Right cardiac atrium (tissue), 5 donors: Measurements from ENCODE around the gene CLCN4. TPM values are rescaled to one million over a fixed set of nuclear protein-coding genes. Genes with fewer than 3 reads are reported as not detected.
A peak's percentile ranks its signal among the peaks of the same experiment; 100 is the strongest.

Experiments used
- ATAC-seq, 2 donors: fragments of 200-7000 bp; cut with Tn5 transposase; one replicate each; pipeline versions ENCODE4 v1.8.0 to v1.9.1; 2020; ENCODE audit warnings: moderate library complexity in 2 of 2, mild to moderate bottlenecking in 1 of 2
- DNase-seq, 3 donors: peaks; one replicate each; pipeline ENCODE4 v3.0.0-alpha.2; 2020
- H3K27ac ChIP-seq: one replicate; pipeline ENCODE4 v1.5.1; 2013; ENCODE audit warnings: mild to moderate bottlenecking, low read length, control low read depth, moderate library complexity
- H3K27me3 ChIP-seq: one replicate; pipeline ENCODE4 v1.6.1; 2013; ENCODE audit not compliant: control insufficient read depth, insufficient read depth
- H3K4me1 ChIP-seq: one replicate; pipeline ENCODE4 v1.6.1; 2013; ENCODE audit warnings: low read length; ENCODE audit not compliant: control insufficient read depth, insufficient read depth
- H3K4me3 ChIP-seq: one replicate; pipeline ENCODE4 v1.5.1; 2013; ENCODE audit warnings: low read length, control low read depth
- H3K9me3 ChIP-seq: one replicate; pipeline ENCODE4 v1.6.1; 2013; ENCODE audit warnings: low read length; ENCODE audit not compliant: control insufficient read depth
- WGBS: extraction: QIAGEN DNeasy Blood & Tissue Kit; methylation state at CpG from one replicate; pipeline ENCODE4 v1.1.7; 2013; 5-methylcytosine and 5-hydroxymethylcytosine counted together
- intact Hi-C, 4 donors: fragments of 100-400 bp; cut with DNase I; formaldehyde crosslinking; loops; one replicate each; pipeline versions ENCODE4 v1.11.0 to v1.14.0; 2022 to 2023
- long read RNA-seq, 4 donors: library from polyadenylated mRNA; unstranded; transcript quantifications; one replicate each; pipeline ENCODE4 v2.0.0, GENCODE V29; 2020 to 2021
- polyA plus RNA-seq: library from polyadenylated mRNA; stranded (reverse); fragments of 200-250 nt; gene quantifications from one replicate; pipeline ENCODE4 v1.2.3, GENCODE V29; 2013
- total RNA-seq, 4 donors: library from RNA; stranded (reverse); fragmentation: NEBNext Ultra II Directional; extraction: Animal tissue kit (Norgen Biotek cat#: 25700); gene quantifications; one replicate each; pipeline ENCODE4 v1.2.1, GENCODE V29; 2021
- donor health status: healthy with polysubstance abuse.
- donor health status: DM: no; HTN: yes; CAD: no.
- donor health status: DM: no; HTN: no; CAD: no.
- donor health status: DM: no; HTN: yes; CAD: no; lungs with severe emphysema.
- donor health status: DM: yes; HTN: yes; CAD: no.

CLCN4 gene
- total RNA-seq (10 to 100 TPM; 27.0 to 34.9 (median 30.7) TPM), polyA plus RNA-seq (11.0 TPM)
- long read RNA-seq, donor 1, full-length matches to known transcripts = 17 of 38 reads
- long read RNA-seq, donor 1, partial matches to known transcripts = 20 of 38 reads
- long read RNA-seq, donor 1, other reads (novel, unspliced or antisense) = 1 of 38 reads
- long read RNA-seq, donor 2, full-length matches to known transcripts = 6 of 14 reads
- long read RNA-seq, donor 2, partial matches to known transcripts = 1 of 14 reads
- long read RNA-seq, donor 2, other reads (novel, unspliced or antisense) = 7 of 14 reads
- long read RNA-seq, donor 3, full-length matches to known transcripts = 126 of 165 reads
- long read RNA-seq, donor 3, partial matches to known transcripts = 14 of 165 reads
- long read RNA-seq, donor 3, other reads (novel, unspliced or antisense) = 25 of 165 reads
- long read RNA-seq, donor 4, full-length matches to known transcripts = 9 of 14 reads
- long read RNA-seq, donor 4, partial matches to known transcripts = 1 of 14 reads
- long read RNA-seq, donor 4, other reads (novel, unspliced or antisense) = 4 of 14 reads

DNA sequence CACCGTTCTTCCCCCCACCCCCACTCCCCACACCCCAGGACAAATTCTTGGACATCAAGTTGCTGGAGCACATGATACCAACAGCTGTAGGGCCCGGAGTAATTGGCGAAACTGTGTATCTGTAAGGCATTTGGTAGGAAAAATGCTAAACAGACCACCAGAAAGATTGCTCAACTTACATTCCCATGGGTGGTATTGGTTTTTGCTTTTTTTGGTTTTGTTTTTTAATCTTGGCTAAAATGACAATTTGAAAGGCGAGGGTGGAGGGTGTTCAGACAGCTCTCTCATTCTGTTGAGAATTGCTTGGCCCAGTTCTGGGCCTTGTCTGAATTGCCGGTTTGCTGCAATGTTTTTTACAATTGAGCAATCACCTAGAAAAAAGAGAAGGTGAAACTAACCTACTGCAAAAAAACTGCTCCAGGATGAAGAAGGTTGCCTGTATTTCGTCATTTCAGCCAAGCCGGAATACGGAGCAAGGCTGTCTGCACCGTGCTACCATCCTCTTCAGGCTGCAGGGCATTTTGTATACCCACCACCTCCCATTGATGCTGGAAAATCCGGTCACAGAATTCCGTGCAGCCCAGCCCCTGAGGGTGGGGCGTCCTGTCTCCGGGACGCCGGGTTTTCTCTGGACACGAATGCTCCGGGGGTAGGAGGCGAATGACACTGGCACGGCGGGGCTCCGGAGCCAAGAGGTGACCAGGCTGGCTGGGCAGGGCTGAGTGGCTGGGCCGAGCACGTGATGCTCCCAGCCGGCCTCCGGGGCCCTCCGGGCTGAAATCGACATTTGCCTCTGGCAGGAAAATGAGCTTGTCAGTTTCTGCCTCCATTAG lies at the start of gene CLCN4:
Gene CLCN4, plus strand, starts transcription at position 777 of the 833 bp plus-strand sequence. CDS start 28,058 bp downstream, outside the sequence.
- H3K9me3 ChIP-seq = no peaks in the 10 kb centered on the region
- H3K27ac ChIP-seq = peak within 1 kb of the TSS; percentile 89
- peak within 1 kb of the TSS; percentile 67 for H3K4me3 ChIP-seq
- no peaks in the 10 kb centered on the region for H3K27me3 ChIP-seq
- intact Hi-C loops = no loop called here
- ATAC-seq = peak; percentile 88 to 91
- WGBS = 7% methylated on average over 27 of the region's 27 CpGs
- DNase-seq = peak; percentile 67 to 89 (median 87)
- H3K4me1 ChIP-seq = no peaks in the 10 kb centered on the region

DNA sequence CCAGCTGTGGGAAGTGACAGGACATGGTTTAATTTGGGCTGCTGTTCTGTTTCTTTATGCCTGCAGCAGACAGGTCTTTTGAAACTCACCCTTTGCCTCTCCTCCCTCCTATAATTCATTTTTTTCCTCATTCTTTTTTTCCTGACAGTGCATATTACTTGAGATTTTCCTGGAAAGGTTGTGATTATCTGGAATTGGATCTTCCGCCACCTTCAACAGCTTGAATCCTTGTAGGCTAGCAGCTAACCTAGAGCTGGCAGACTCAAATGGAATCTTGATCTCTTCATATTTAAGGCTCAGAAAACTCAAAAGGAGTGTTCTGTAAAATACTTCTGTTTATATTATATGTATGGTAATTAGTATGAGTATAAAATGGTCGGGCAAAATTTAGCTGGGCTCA lies 49.3 kb upstream of the CLCN4 start:
- intact Hi-C loops = no loop called here
- Histone ChIP-seq H3K4me3 (no peak overlapping the region), H3K27me3 (no peaks in the 10 kb centered on the region), H3K4me1 (peaks cover 7% of the 10 kb centered on the region), H3K9me3 (no peaks in the 10 kb centered on the region), H3K27ac (no peak overlapping the region)
- DNase-seq (no peak), ATAC-seq (no peak)
- WGBS = 85% methylated on average over 2 of the region's 2 CpGs

DNA sequence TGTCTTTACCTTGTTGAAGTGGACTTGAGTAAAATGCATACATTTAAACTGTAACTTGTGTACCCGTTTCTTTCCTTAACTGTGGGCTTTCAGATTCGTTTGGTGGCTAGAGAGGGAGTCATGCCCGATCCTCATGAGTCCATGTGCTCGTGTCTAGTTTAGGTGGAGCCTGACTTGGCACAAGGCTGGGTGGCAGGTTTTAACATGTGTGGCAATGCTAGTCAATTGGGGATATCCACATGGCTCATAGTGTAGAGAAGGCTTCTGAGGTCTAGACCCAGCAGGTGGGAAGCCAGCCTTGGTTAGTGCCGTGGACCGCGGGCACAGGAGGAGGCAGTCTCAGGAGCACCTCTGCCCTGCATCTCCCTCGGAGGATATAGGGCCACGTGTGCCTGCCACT lies 48.5 kb upstream of the CLCN4 start:
- no peaks in the 10 kb centered on the region for H3K27me3 ChIP-seq
- H3K4me1 ChIP-seq = peaks cover 7% of the 10 kb centered on the region
- no peaks in the 10 kb centered on the region for H3K9me3 ChIP-seq
- H3K27ac ChIP-seq = no peak overlapping the region
- 82% methylated on average over 9 of the region's 9 CpGs for WGBS
- no peak for DNase-seq
- intact Hi-C loops = no loop called here
- no peak for ATAC-seq
- no peak overlapping the region for H3K4me3 ChIP-seq

DNA sequence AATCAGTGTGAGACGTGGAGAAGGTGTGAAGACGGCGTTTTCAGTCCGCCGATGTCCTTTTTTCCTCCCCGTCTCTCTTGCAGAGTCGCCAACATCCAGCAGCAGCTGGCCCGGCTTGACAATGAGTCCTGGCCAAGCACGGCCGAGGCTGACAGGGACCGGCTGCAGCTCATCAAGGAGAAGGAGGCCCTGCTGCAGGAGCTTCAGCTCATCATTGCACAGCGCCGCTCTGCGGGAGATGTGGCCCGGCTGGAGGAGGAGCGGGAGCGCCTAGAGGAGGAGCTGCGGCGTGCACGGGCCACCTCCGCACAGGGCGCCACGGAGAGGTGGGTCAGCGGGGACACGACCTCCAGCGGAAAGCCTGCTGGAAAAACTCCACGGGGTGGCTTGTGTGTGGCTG lies 47.1 kb upstream of the CLCN4 start:
- DNase-seq (peak; percentile 61 to 85 (median 83)), ATAC-seq (peak; percentile 53 to 74)
- peaks cover 7% of the 10 kb centered on the region for H3K4me1 ChIP-seq
- 57% methylated on average over 27 of the region's 27 CpGs for WGBS
- no peak overlapping the region for H3K4me3 ChIP-seq
- H3K9me3 ChIP-seq = no peaks in the 10 kb centered on the region
- H3K27me3 ChIP-seq = no peaks in the 10 kb centered on the region
- no peak overlapping the region for H3K27ac ChIP-seq
- intact Hi-C loops = no loop called here

DNA sequence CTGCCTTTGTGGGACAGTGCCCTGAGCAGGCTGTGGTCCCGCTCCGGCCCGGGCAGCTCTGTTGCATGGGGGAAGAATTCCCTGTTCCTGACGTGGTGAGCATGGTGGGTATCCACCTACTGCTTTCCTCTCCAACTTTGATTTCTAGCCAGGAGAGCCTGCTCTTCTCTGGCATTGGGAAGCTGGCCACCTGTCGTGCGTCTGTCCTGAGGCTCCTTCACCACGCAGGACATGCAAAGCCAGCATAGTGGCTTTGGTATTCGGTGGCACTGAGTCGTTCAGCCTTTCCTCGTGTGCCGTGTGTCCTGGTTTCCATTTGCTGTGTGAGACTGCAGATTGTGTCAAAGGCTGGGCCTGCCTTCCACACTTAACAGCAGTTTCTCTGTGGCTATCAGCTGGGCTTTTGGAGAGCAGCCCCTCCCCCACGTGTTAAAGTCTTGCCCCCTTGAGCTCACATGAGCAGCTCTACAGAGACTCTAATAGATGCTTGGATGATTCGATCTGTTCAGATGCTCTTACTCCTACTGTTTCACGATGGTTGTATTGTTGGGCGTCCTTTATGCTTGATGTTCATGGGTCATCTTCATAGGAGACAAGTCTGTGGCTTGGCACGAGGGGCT lies 46.3 kb upstream of the CLCN4 start:
- no peak for ATAC-seq
- intact Hi-C loops = no loop called here
- H3K4me1 ChIP-seq = peaks cover 7% of the 10 kb centered on the region

DNA sequence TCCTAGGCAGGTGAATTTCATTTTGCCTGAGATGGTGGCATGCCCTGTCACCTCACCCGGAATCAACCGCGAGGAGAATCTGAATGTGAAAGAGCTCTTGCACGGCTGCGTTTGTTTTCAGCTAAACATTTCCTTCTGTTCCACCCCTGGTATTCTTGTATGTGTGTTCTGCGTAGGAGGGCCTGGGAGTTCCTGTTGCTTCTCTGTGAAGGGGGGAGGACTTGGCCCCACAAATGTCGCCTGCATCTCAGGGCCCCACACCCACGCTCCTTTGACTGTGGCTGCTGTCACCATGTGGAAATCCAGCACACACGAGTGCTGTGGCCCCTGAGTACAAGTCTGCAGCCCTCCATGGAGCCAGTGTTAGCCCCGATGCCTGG lies 45.8 kb upstream of the CLCN4 start:
- 59% methylated on average over 10 of the region's 10 CpGs for WGBS
- ATAC-seq = peak; percentile 18 to 31
- DNase-seq = no peak
- no peak overlapping the region for H3K4me3 ChIP-seq
- no peaks in the 10 kb centered on the region for H3K27me3 ChIP-seq
- peak overlapping the region; percentile 44 for H3K27ac ChIP-seq
- H3K4me1 ChIP-seq = peaks cover 7% of the 10 kb centered on the region
- no peaks in the 10 kb centered on the region for H3K9me3 ChIP-seq
- intact Hi-C loops = no loop called here

More for the DNA sequence above, 46.3 kb upstream of the CLCN4 start:
- Histone ChIP-seq H3K9me3 (no peaks in the 10 kb centered on the region), H3K4me3 (no peak overlapping the region), H3K27ac (peak overlapping the region; percentile 44), H3K27me3 (no peaks in the 10 kb centered on the region)
- DNase-seq = no peak
- WGBS = 66% methylated on average over 16 of the region's 16 CpGs

DNA sequence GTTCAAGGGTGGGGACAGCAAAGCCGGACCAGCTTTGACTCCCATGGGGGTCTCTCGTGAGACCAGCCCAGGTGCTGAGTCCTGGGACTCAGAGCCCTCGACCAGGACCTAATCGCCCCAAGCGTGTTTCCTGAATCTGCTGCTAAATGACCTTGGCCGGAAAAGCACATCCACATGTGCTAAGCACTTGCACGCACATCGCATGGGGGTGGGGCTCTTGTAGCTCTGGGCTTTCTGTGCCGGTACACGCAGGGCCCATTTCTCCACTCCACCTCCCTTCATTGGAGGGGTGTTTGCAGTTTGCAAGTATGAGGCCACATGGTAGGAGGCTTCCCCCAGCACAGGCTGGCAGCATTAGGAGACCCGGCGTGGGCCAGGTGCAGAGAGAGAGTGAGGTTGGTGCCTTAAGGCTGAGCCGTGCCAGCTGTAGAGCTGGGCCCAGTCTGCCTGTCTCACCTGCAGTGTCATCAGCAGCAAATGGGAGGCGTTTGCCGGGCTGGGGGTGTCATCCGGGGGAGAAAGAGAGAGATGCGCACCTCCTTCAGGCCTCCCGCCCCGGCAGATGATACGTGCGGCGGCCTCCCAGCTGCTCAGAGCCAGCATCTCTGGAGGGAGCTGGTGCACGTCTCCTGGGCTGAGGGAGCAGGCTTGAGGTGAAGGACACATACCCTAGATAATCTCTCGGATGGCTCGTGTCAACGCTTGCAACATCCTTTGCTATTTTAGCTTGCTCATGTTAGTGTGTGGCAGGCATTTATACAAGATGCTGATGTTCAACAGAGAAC lies 45.2 kb upstream of the CLCN4 start:
- Histone ChIP-seq H3K27me3 (no peaks in the 10 kb centered on the region), H3K9me3 (no peaks in the 10 kb centered on the region), H3K4me3 (no peak overlapping the region), H3K27ac (no peak overlapping the region), H3K4me1 (peaks cover 7% of the 10 kb centered on the region)
- ATAC-seq = peak; percentile 39 to 63
- intact Hi-C loops = no loop called here
- DNase-seq = peak in 2 of 3 donors; percentile 47 to 62
- 59% methylated on average over 26 of the region's 26 CpGs for WGBS

DNA sequence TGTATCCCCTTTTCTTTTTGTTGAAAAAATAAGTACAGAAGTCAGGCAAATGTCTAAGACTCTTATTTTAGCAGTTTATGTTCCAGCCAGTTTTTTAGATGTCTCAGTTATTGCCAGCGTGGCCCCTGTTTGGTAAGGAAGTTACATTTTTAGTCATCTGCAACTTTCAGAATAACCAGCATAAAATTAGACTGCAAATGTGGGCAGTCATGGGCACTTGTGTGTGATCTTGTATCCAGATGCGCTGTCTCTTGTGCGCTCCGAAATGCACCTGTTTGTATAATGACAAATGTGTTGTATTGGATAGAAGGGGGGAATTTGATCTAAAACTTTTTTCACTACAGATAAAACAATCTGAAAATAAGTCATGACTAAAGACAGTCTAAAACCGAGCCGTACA lies 44.3 kb upstream of the CLCN4 start:
- Histone ChIP-seq H3K4me3 (no peak overlapping the region), H3K27ac (no peak overlapping the region), H3K27me3 (no peaks in the 10 kb centered on the region), H3K4me1 (peaks cover 2% of the 10 kb centered on the region), H3K9me3 (no peaks in the 10 kb centered on the region)
- ATAC-seq = no peak
- intact Hi-C loops = no loop called here
- DNase-seq = no peak
- 83% methylated on average over 6 of the region's 6 CpGs for WGBS

DNA sequence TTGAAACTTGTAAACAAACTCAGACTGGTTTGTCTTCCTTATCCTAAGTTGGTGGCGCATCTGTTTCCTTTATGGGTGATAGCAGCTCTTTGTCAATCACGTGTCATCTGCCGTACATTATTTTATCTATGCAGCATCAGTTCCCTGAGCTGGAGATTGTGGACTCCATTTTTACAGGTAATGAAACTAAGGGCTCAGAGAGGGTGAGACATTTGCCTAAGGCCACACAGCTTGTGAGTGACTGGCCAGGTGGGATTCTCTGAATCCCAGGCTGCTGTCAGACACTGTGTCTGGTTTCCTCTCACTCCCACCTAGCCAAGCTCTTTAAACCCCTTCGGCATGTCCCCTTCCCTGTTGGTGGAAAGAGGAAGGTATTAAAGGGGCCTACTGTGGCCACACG lies 41.7 kb upstream of the CLCN4 start:
- intact Hi-C loops = loop anchor here in 3 of 4 donors (5.0 kb wide), 2 partner anchors 118 to 228 kb away; no protein-coding TSS in a partner anchor
- H3K4me1 ChIP-seq = peaks cover 2% of the 10 kb centered on the region
- H3K4me3 ChIP-seq = no peak overlapping the region
- no peaks in the 10 kb centered on the region for H3K27me3 ChIP-seq
- DNase-seq = no peak
- 81% methylated on average over 5 of the region's 5 CpGs for WGBS
- no peaks in the 10 kb centered on the region for H3K9me3 ChIP-seq
- no peak for ATAC-seq
- H3K27ac ChIP-seq = no peak overlapping the region

DNA sequence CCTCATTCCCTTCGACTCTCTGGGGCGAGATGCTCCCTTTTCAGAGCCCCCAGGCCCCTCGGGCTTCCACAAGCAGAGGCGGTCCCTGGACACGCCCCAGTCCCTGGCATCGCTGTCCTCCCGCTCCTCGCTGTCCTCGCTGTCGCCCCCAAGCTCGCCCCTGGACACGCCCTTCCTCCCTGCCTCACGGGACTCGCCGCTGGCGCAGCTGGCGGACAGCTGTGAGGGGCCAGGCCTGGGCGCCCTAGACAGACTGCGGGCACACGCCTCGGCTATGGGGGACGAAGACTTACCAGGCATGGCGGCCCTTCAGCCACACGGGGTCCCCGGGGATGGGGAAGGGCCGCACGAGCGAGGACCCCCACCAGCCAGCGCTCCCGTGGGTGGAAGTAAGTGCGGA lies 39.5 kb upstream of the CLCN4 start:
- no peaks in the 10 kb centered on the region for H3K27me3 ChIP-seq
- no peak for ATAC-seq
- peak in 1 of 3 donors; percentile 59 for DNase-seq
- no peaks in the 10 kb centered on the region for H3K9me3 ChIP-seq
- H3K27ac ChIP-seq = no peak overlapping the region
- intact Hi-C loops = loop anchor here in 3 of 4 donors (5.0 kb wide), 2 partner anchors 120 to 230 kb away; no protein-coding TSS in a partner anchor
- H3K4me3 ChIP-seq = no peak overlapping the region
- no peaks in the 10 kb centered on the region for H3K4me1 ChIP-seq
- 97% methylated on average over 31 of the region's 31 CpGs for WGBS
